NCI-H2227 (cell line): ENCODE measurements around the gene MAP3K12.
"Not testable (repeated sequence)": the region's sequence is repeated elsewhere in the genome, so short reads cannot be mapped to it uniquely, and the experiment has no call there.

Source experiments
- DNase-seq: peaks from one replicate; lab custom pipeline; 2025; ENCODE audit not compliant: unreplicated experiment; lab: John Stamatoyannopoulos, UW

Gene MAP3K12

GRCh38 chr12:53443955-53444354 is 55.3 kb downstream of the MAP3K12 start:
- DNase-seq, result no peak

DNA sequence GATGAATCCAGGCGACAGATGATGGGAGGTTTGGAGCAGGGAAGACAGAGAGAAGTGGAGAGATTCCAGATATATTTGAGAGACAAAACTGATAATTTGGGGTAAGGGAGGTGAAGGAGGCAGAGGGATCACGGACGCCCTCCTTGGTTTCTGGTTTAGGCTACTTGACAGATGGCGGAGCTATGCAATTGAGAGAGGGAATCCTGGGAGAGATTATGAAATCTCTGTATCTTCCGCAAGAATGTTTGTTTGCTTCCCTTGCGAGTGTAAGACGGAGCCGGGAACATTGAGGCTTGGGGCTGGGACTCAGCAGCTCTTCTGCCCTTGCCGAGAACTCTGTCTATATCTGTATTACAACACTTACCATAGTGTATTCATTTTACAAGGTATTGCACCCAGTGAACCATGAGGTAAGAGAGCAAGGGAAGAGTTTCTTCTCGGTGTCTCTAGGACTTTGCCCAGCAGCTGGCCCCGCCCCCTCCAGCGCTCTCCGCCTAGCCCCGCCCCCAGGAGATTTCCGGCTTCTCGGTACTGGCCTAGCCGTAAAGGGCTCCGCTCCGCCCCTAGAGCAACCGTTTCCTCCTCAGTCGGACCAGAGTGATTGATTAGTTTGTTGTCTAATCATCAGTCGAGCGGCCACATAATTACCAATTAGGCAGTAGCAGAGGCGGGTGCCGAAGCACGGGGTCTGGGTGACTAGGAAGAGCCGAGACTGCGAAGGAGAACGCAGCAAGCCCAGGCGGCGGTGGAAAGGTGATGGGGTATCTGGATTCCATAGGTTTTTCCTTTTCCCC is 58.0 kb downstream of the MAP3K12 start, which contains the start of gene PRR13:
TSS of gene PRR13 (plus strand) at position 695 of the 794 bp plus-strand sequence. CDS start 981 bp downstream, outside the sequence.
- DNase-seq, result peak; percentile 97

GRCh38 chr12:53439582-53439981 is 59.7 kb downstream of the MAP3K12 start:
- DNase-seq, result not testable (repeated sequence)

DNA sequence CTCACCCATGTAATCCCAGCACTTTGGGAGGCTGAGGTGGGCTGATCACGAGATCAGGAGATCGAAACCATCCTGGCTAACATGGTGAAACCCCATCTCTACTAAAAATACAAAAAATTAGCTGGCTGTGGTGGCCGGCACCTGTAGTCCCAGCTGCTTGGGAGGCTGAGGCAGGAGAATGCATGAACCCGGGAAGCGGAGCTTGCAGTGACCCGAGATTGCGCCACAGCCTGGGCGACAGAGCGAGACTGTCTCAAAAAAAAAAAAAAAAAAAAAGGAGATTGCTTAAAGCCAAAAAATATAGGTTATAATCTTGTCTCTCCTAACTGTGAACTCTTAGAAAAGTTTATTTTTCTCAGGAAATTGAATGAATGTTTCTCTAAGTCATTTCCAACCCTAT is 63.9 kb downstream of the MAP3K12 start:
- DNase-seq, result not testable (repeated sequence)

DNA sequence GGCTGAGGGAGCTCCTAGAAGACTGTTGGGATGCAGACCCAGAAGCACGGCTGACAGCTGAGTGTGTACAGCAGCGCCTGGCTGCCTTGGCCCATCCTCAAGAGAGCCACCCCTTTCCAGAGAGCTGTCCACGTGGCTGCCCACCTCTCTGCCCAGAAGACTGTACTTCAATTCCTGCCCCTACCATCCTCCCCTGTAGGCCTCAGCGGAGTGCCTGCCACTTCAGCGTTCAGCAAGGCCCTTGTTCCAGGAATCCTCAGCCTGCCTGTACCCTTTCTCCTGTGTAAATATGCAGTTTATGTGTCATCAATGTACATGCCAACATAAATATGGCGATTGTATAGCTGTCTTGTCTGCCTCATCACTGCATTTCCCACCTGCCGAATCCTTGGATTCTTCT is 68.1 kb downstream of the MAP3K12 start:
- DNase-seq, result no peak

DNA sequence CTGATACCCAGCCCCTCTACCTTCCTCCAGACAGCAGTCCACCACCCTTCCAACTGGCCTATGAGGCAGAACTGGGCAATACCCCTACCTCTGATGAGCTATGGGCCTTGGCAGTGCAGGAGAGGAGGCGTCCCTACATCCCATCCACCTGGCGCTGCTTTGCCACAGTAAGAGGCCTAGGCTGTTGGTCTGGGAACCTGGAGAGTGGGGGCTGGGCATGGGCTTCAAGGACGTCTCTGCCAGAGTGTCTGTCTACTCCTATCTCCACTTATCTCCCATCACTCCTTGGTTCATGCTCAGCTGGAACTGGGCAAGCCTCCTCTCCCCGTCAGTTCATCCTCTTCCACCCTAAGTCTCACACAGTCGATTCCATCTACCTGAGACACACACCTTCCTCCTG is 69.1 kb downstream of the MAP3K12 start:
- DNase-seq, result no peak
